ENCODE results near the gene SELENON.

The SELENON gene

GRCh38 chr1:25774206-25774803 is 25.7 kb upstream of the SELENON start:
- DNase-seq (ENCODE audit: low read depth in 1 of 2, low spot score in 1 of 2): no peak
- Histone ChIP-seq H3K27me3 (ENCODE audit: insufficient read depth, poor library complexity, severe bottlenecking) (no peaks in the 10 kb centered on the region), H3K27ac (replicated peaks) (no peak overlapping the region), H3K4me3 (replicated peaks; ENCODE audit: insufficient read depth, low read length) (no peak overlapping the region)
- TF ChIP-seq REST (IDR thresholded peaks at IDR 0.05; ENCODE audit: insufficient replicate concordance, low read depth) (no peak), CTCF (IDR thresholded peaks at IDR 0.05; ENCODE audit: insufficient read depth, low read length) (no peak), GABPA (IDR thresholded peaks at IDR 0.05; ENCODE audit: low read depth) (no peak)

GRCh38 chr1:25774921-25775771 is 24.8 kb upstream of the SELENON start:
- no peak for TF ChIP-seq CTCF (IDR thresholded peaks at IDR 0.05; ENCODE audit: insufficient read depth, low read length)
- TF ChIP-seq POLR2AphosphoS5 (IDR thresholded peaks at IDR 0.05; ENCODE audit: low read depth): no peak
- TF ChIP-seq GABPA (IDR thresholded peaks at IDR 0.05; ENCODE audit: low read depth): no peak
- no peak for TF ChIP-seq SPI1 (IDR thresholded peaks at IDR 0.05; ENCODE audit: borderline replicate concordance, low read depth)
- TF ChIP-seq REST (IDR thresholded peaks at IDR 0.05; ENCODE audit: insufficient replicate concordance, low read depth): no peak
- no peaks in the 10 kb centered on the region for H3K27me3 ChIP-seq (ENCODE audit: insufficient read depth, poor library complexity, severe bottlenecking)
- H3K4me3 ChIP-seq (replicated peaks; ENCODE audit: insufficient read depth, low read length): no peak overlapping the region
- H3K27ac ChIP-seq (replicated peaks): no peak overlapping the region
- peak in 1 of 2 experiments; percentile 27 for DNase-seq (ENCODE audit: low read depth in 1 of 2, low spot score in 1 of 2)

- no peak for TF ChIP-seq GABPA (IDR thresholded peaks at IDR 0.05; ENCODE audit: low read depth)
- TF ChIP-seq SPI1 (IDR thresholded peaks at IDR 0.05; ENCODE audit: borderline replicate concordance, low read depth): no peak
- TF ChIP-seq CTCF (IDR thresholded peaks at IDR 0.05; ENCODE audit: insufficient read depth, low read length): no peak
- TF ChIP-seq POLR2AphosphoS5 (IDR thresholded peaks at IDR 0.05; ENCODE audit: low read depth): no peak
- no peak for TF ChIP-seq REST (IDR thresholded peaks at IDR 0.05; ENCODE audit: insufficient replicate concordance, low read depth)
- no peak for DNase-seq (ENCODE audit: low read depth in 1 of 2, low spot score in 1 of 2)
- no peaks in the 10 kb centered on the region for H3K27me3 ChIP-seq (ENCODE audit: insufficient read depth, poor library complexity, severe bottlenecking)
- no peak overlapping the region for H3K4me3 ChIP-seq (replicated peaks; ENCODE audit: insufficient read depth, low read length)
- H3K27ac ChIP-seq (replicated peaks): no peak overlapping the region
Measured at GRCh38 chr1:25779388-25779787, 20.6 kb upstream of the SELENON start.
